ENCODE results near the gene ZNF793.

The ZNF793 gene

GRCh38 chr19:37565370-37565669 is 58.6 kb downstream of the ZNF793 start:
- no peak for DNase-seq (ENCODE audit: low spot score)

- DNase-seq (ENCODE audit: low spot score): no peak
Observed at GRCh38 chr19:37572203-37572602, 65.5 kb downstream of the ZNF793 start.

DNA sequence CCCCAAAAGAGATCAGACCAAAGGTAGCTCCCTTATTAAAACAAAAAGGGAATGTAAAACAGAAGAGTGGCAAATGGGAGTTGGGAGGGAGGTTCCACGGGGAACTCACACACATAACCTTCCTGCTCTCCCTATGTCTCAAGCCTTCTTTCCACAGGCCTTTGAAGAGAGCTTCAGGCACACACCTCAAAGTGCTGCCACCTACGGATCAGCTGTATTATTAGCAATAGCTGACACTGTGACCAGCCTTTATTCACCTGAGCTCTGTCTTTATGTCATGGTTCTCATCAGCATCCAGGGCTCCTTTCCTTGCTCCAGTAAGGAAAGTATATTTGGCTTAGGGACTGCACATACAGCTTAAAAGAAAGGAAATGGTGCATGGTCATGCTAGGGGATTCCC is 76.6 kb downstream of the ZNF793 start:
- DNase-seq (ENCODE audit: low spot score): no peak
